ENCODE measurements around the gene ACTR5.
A peak's percentile ranks its signal among the peaks of the same experiment; 100 is the strongest.

Gene ACTR5

GRCh38 chr20:38729767-38730166 is 18.5 kb upstream of the ACTR5 start:
- DNase-seq = no peak

GRCh38 chr20:38730167-38730988 is 17.9 kb upstream of the ACTR5 start:
- DNase-seq = no peak

- peak; percentile 76 for DNase-seq
Observed at GRCh38 chr20:38730989-38731737, 17.1 kb upstream of the ACTR5 start.

- DNase-seq = no peak
Observed at GRCh38 chr20:38731738-38732113, 16.5 kb upstream of the ACTR5 start.

- DNase-seq = no peak
Observed at GRCh38 chr20:38732981-38733380, 15.3 kb upstream of the ACTR5 start.

- DNase-seq = no peak
Observed at GRCh38 chr20:38735172-38735571, 13.1 kb upstream of the ACTR5 start.

- DNase-seq = no peak
Observed at GRCh38 chr20:38737887-38738286, 10.4 kb upstream of the ACTR5 start.

- DNase-seq = no peak
Observed at GRCh38 chr20:38745757-38746156, 2.5 kb upstream of the ACTR5 start.

- DNase-seq = no peak
Observed at GRCh38 chr20:38747495-38748096, 664 bp upstream of the ACTR5 start.

GRCh38 chr20:38748861-38749149 is 545 bp downstream of the ACTR5 start:
- DNase-seq = peak; percentile 61

GRCh38 chr20:38751360-38751976 is 3.2 kb downstream of the ACTR5 start:
- DNase-seq = peak; percentile 60

- DNase-seq = no peak
Observed at GRCh38 chr20:38752029-38752428, 3.8 kb downstream of the ACTR5 start.

GRCh38 chr20:38754924-38755323 is 6.7 kb downstream of the ACTR5 start:
- no peak for DNase-seq

- no peak for DNase-seq
Observed at GRCh38 chr20:38755324-38755910, 7.2 kb downstream of the ACTR5 start.

- DNase-seq = no peak
Observed at GRCh38 chr20:38757145-38757775, 9.0 kb downstream of the ACTR5 start.

GRCh38 chr20:38759106-38759505 is 10.8 kb downstream of the ACTR5 start:
- no peak for DNase-seq

GRCh38 chr20:38760978-38761377 is 12.7 kb downstream of the ACTR5 start:
- DNase-seq = no peak

- DNase-seq = no peak
Observed at GRCh38 chr20:38762174-38762573, 13.9 kb downstream of the ACTR5 start.

GRCh38 chr20:38763616-38764015 is 15.4 kb downstream of the ACTR5 start:
- no peak for DNase-seq

- DNase-seq = no peak
Observed at GRCh38 chr20:38764567-38765318, 16.5 kb downstream of the ACTR5 start.

GRCh38 chr20:38766071-38766470 is 17.8 kb downstream of the ACTR5 start:
- no peak for DNase-seq
